Measurements from ENCODE around the gene NSDHL. TPM values are rescaled to one million over a fixed set of nuclear protein-coding genes. Genes with fewer than 3 reads are reported as not detected.
A peak's percentile ranks its signal among the peaks of the same experiment; 100 is the strongest.

Gene NSDHL
- total RNA-seq, 1 donor from 2014 or later: 29.0 TPM

DNA sequence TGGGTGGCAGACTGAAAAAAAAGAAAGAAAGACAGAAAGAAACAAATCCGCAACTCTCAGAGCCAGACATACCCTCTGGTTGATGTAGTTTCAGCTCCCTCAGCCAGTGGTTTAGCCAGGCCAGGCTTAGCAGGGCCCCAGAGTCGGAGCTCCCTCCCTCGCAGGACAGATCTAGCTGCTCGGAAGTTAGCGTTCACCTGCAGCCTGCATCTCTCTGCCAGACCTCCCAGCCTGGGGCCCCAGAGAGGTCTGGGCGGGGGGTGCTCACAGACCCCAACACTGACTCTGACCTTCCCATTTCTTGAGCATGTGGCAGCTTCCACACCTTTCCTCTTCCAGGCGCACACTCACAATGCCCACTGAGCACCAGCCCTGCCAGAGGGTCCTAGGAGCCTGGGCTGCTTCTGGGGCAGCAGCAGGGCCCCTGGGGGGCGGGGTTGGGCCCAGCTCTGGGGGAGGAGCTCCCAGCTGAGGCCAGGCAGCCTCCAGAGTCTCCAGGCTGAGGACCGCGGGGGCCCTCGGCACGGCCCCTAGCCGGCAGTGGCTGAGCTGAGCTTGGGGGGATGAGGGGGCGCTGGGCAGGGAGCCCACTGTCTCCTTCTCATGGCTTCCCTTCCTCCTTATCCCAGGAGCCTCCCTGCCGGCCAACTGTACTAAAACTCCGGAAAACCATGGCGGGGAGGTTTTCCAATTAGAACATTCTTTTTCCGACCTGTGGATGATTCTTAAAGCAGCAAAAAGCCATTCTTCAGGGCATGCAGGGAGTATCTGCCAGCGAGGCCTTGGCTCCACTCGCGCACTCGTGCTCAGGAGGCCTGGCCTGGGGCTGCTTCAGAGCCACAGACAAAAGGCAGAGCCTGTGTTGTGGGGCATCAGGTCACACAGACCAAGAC lies 62.4 kb downstream of the NSDHL start:
- Mint-ChIP-seq H3K9me3 (ENCODE audit: low read depth) (peaks cover 26% of the 10 kb centered on the region), H3K27ac (no peak overlapping the region), H3K4me1 (ENCODE audit: low read depth) (peaks cover 3% of the 10 kb centered on the region), H3K4me3 (ENCODE audit: low read depth) (no peak overlapping the region), H3K36me3 (ENCODE audit: insufficient read depth) (peaks cover 2% of the 10 kb centered on the region), H3K27me3 (peaks cover 45% of the 10 kb centered on the region)
- TF ChIP-seq, protein P1, sequence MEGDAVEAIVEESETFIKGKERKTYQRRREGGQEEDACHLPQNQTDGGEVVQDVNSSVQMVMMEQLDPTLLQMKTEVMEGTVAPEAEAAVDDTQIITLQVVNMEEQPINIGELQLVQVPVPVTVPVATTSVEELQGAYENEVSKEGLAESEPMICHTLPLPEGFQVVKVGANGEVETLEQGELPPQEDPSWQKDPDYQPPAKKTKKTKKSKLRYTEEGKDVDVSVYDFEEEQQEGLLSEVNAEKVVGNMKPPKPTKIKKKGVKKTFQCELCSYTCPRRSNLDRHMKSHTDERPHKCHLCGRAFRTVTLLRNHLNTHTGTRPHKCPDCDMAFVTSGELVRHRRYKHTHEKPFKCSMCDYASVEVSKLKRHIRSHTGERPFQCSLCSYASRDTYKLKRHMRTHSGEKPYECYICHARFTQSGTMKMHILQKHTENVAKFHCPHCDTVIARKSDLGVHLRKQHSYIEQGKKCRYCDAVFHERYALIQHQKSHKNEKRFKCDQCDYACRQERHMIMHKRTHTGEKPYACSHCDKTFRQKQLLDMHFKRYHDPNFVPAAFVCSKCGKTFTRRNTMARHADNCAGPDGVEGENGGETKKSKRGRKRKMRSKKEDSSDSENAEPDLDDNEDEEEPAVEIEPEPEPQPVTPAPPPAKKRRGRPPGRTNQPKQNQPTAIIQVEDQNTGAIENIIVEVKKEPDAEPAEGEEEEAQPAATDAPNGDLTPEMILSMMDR (IDR thresholded peaks at IDR 0.05; ENCODE audit: unreplicated experiment): no peak
- no peak for DNase-seq (ENCODE audit: low spot score, unreplicated experiment)

DNA sequence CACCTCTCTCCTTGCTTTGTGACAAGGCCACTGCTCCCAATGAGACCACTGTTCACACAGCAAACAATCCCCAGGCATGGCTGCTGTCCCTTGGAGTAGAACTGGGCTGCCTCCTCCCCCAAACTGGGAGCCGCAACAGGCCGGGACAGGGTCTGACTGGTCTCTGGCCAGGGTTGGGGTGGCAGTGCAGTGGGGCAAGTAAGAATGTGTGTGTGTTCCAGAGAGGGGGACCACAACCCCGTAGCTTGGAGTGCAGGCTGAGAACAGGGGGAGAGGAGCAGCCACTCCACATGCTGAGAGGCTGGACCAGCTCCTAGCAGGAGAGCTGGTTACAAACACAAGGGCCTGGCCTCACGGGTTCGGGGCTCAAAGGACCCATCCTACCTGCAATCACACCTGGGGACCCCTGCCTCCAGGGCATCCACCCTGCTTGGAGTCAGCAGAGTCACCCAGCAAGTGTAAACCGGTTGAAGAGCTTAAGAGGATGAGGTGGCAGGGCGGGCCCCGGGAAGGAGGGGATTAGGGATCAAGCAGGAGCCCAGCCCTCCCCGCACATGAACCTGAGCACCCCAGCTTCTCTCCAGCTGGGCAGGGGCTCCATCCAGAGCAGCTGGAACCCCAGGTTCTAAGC lies 63.2 kb downstream of the NSDHL start:
- no peak for DNase-seq (ENCODE audit: low spot score, unreplicated experiment)
- Mint-ChIP-seq H3K27me3 (peaks cover 41% of the 10 kb centered on the region), H3K36me3 (ENCODE audit: insufficient read depth) (peaks cover 2% of the 10 kb centered on the region), H3K27ac (no peak overlapping the region), H3K9me3 (ENCODE audit: low read depth) (peaks cover 26% of the 10 kb centered on the region), H3K4me1 (ENCODE audit: low read depth) (peaks cover 3% of the 10 kb centered on the region), H3K4me3 (ENCODE audit: low read depth) (no peak overlapping the region)
- TF ChIP-seq, protein P1 (IDR thresholded peaks at IDR 0.05; ENCODE audit: unreplicated experiment): no peak

DNA sequence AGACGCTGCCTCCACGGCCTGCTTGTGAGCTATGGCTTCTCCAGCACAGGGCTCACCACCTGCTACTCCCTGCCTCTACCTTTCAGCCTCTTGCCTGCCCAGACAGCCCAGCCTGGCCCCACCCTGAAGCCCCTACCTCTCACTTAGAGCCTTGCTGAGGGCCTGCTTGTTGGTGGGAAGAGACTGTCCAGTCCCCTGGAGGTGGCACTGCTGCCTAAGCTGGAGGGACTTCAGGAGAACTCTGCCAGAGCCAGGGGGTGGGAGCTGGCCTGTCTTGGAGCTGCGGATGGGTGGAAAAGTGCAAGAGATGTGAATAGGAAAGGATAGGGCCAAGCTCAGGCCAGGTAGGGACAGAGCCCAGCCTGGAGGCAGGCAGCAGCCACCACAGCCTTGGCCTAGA lies 64.3 kb downstream of the NSDHL start:
- peaks cover 2% of the 10 kb centered on the region for H3K36me3 Mint-ChIP-seq (ENCODE audit: insufficient read depth)
- no peak for DNase-seq (ENCODE audit: low spot score, unreplicated experiment)
- peaks cover 33% of the 10 kb centered on the region for H3K27me3 Mint-ChIP-seq
- TF ChIP-seq, protein P1 (IDR thresholded peaks at IDR 0.05; ENCODE audit: unreplicated experiment): no peak
- H3K4me3 Mint-ChIP-seq (ENCODE audit: low read depth): no peak overlapping the region
- peaks cover 22% of the 10 kb centered on the region for H3K9me3 Mint-ChIP-seq (ENCODE audit: low read depth)
- H3K4me1 Mint-ChIP-seq (ENCODE audit: low read depth): peaks cover 3% of the 10 kb centered on the region
- no peak overlapping the region for H3K27ac Mint-ChIP-seq

DNA sequence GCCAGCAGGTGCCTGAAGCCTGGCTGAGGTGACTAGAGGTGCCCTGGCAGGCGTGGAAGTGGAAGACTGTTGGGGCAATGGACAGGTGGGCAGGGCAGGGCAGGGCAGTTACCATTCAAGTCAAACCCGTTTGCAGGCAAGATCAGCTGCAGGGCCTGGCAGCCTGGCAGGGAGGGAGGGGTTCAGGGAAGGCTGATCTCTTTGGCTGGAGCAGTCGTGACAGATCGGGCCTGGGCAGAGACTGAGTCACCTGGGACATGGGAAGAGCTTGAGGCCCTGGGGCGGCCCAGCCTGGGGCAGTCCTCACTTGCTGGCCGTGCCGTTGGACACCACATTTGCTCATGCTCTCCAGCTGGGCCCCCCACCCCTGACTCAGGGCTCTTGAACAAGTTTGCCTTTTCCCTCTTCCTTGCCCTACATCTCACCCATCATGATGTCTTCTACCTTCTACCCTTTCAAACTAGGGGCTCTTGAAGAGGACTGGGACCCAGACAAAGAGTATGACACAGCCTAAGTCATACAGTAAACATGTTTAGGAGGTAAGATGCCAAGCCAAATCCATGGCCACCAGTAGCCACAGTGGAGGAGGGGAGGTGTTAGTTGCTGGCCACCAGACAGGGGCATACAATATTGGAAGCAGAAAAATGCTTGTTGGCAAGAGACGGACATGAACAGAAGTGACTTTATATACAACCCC lies 65.0 kb downstream of the NSDHL start:
- H3K9me3 Mint-ChIP-seq (ENCODE audit: low read depth): peaks cover 18% of the 10 kb centered on the region
- TF ChIP-seq, protein P1 (IDR thresholded peaks at IDR 0.05; ENCODE audit: unreplicated experiment): no peak
- H3K27me3 Mint-ChIP-seq: peaks cover 28% of the 10 kb centered on the region
- H3K27ac Mint-ChIP-seq: no peak overlapping the region
- peaks cover 3% of the 10 kb centered on the region for H3K4me1 Mint-ChIP-seq (ENCODE audit: low read depth)
- H3K4me3 Mint-ChIP-seq (ENCODE audit: low read depth): no peak overlapping the region
- no peak for DNase-seq (ENCODE audit: low spot score, unreplicated experiment)
- peaks cover 2% of the 10 kb centered on the region for H3K36me3 Mint-ChIP-seq (ENCODE audit: insufficient read depth)

DNA sequence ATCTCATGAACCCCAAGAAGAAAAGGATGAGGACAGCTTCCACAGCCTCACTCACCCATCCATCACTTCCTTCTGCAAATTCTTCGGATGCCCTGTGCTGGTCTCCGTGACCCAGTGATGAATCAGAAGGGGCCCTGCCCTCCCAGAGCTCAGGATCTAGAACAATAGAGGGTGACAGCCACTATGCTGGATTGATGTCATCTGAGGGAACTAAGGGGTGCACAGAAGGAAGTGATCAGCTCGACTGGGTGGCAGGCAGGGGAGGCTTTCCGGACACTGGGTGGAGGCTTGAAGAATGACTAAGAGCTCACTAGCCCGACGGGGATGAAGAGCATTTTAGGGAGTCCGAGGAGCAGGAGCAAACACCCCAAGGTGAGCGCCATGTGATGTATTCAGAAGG lies 65.6 kb downstream of the NSDHL start:
- peaks cover 13% of the 10 kb centered on the region for H3K9me3 Mint-ChIP-seq (ENCODE audit: low read depth)
- TF ChIP-seq, protein P1 (IDR thresholded peaks at IDR 0.05; ENCODE audit: unreplicated experiment): no peak
- peak overlapping the region; percentile 41 for H3K4me3 Mint-ChIP-seq (ENCODE audit: low read depth)
- H3K27me3 Mint-ChIP-seq: peaks cover 23% of the 10 kb centered on the region
- peak overlapping the region; percentile 7 for H3K27ac Mint-ChIP-seq
- peaks cover 3% of the 10 kb centered on the region for H3K4me1 Mint-ChIP-seq (ENCODE audit: low read depth)
- no peak for DNase-seq (ENCODE audit: low spot score, unreplicated experiment)
- H3K36me3 Mint-ChIP-seq (ENCODE audit: insufficient read depth): no peaks in the 10 kb centered on the region

Measured in progenitor cell of endocrine pancreas (in vitro differentiated cells).